LNCaP clone FGC (cell line): Measurements from ENCODE around the gene PPOX.

Experiments
- DNase-seq: peaks from one replicate; pipeline ENCODE4 v3.0.0-alpha.2; 2011; ENCODE audit warnings: low read depth
- H3K4me3 ChIP-seq: 2 replicates; pipeline ENCODE4 v1.5.1; 2011; ENCODE audit warnings: mild to moderate bottlenecking, low read depth, low read length, control low read depth
- CTCF ChIP-seq: IDR thresholded peaks from 2 replicates; pipeline ENCODE4 v1.5.1; 2012; ENCODE audit warnings: mild to moderate bottlenecking; ENCODE audit not compliant: control insufficient read depth, insufficient read depth; ENCODE audit errors: extremely low read depth

Gene PPOX

DNA sequence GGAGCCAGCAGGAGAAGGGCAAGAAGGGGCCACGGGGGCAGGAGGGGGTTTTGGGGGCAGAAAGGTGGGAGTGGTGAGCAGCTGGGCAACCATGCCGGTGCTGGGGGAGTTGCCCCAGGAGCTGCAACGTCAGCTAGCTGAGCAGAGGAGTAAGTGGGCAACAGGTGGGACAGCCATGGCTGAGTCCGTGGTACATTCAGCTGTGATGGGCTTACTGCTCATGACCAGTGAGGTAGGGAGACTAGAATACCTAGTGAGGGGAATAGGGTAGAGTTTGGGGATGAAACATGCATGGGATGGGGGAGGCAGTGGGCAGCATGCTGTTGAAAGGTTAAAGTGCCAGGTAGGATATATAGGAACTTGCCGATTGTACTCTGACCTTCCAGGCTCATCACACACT is 4.6 kb upstream of the PPOX start:
- no peak for DNase-seq
- no peak overlapping the region for H3K4me3 ChIP-seq
- TF ChIP-seq CTCF, result no peak

DNA sequence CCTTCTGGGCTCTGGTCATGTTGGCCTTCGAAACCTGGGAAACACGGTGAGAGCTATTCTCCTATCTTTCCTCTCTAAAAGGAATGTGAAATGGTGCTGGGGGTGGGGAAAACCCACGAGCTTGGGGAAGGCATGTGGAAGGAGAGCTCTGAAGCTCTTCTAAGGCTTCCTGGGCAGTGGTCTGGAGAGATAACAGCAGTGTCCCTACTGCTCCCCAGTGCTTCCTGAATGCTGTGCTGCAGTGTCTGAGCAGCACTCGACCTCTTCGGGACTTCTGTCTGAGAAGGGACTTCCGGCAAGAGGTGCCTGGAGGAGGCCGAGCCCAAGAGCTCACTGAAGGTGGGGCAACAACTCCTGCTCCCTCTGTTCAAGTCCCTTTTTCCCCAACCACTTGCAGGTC is 4.2 kb upstream of the PPOX start:
- no peak for TF ChIP-seq CTCF
- no peak for DNase-seq
- H3K4me3 ChIP-seq, result no peak overlapping the region

DNA sequence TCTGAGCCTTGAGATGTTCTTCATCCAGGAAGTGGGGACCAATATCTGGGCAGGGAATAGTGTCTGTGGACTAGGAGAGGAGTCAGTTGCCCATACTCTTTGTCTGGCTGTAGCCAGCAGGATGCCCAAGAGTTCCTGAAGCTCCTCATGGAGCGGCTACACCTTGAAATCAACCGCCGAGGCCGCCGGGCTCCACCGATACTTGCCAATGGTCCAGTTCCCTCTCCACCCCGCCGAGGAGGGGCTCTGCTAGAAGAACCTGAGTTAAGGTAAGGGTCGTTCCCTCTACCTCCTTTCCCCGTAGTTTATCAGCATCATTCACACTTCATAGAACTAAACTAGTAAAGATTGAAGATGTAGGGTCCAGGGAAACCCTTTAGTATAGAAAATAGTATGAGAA is 3.4 kb upstream of the PPOX start:
- no peak for DNase-seq
- TF ChIP-seq CTCF, result no peak
- no peak overlapping the region for H3K4me3 ChIP-seq

GRCh38 chr1:161163793-161164192 is 2.4 kb upstream of the PPOX start:
- no peak for DNase-seq
- no peak for TF ChIP-seq CTCF
- H3K4me3 ChIP-seq, result no peak overlapping the region

DNA sequence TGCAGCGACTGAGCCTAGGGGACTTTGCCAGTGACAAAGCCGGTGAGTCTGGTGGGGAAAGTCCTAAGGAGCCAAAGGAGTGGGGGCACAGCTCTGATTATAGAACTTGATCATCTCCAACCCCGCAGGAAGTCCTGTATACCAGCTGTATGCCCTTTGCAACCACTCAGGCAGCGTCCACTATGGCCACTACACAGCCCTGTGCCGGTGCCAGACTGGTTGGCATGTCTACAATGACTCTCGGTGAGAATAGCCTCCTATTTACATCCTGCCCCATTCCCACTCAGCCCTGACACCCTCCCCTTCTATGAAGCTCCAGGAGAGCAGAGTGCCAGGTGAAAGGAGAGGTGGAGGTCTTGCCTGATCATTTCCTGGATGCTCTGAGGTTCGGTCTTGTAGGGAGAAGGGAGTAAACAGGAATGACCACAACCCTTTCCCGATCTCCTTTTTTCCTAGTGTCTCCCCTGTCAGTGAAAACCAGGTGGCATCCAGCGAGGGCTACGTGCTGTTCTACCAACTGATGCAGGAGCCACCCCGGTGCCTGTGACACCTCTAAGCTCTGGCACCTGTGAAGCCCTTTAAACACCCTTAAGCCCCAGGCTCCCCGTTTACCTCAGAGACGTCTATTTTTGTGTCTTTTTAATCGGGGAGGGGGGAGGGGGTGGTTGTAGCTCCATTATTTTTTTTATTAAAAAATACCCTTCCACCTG is 1.2 kb upstream of the PPOX start:
- DNase-seq, result no peak
- TF ChIP-seq CTCF, result no peak
- H3K4me3 ChIP-seq, result peak overlapping the region; percentile 89

GRCh38 chr1:161166669-161167548 is 683 bp downstream of the PPOX start:
- peak overlapping the region; percentile 89 for H3K4me3 ChIP-seq
- TF ChIP-seq CTCF, result no peak
- no peak for DNase-seq
